GM18526 (cell line): ENCODE results near the gene PRPH2.

ENCODE experiments used
- POLR2A ChIP-seq: IDR thresholded peaks from 3 replicates; pipeline ENCODE4 v1.6.1; 2011; ENCODE audit not compliant: insufficient read length; ENCODE audit errors: extremely low read depth

PRPH2 gene

DNA sequence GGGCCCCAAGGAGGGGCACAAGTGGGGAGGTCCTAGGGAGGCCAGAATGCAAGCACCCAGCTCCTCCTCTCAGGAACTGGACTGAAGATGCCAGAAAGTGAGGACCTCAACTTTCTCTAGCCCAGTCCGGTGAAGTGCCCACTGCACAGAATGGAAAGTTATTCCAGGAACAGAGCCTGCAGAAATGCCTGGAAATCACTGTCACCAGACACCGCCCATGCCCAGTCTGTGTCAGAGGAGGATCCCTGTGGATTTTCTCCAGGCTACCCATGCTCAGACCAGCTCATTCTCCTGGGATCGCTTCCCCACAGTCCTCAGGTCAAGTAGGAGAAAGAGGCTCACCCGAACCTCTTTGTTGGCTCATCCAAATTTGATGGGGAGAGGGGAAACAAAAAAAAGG, 6.5 kb downstream of the PRPH2 start:
- TF ChIP-seq POLR2A: no peak

DNA sequence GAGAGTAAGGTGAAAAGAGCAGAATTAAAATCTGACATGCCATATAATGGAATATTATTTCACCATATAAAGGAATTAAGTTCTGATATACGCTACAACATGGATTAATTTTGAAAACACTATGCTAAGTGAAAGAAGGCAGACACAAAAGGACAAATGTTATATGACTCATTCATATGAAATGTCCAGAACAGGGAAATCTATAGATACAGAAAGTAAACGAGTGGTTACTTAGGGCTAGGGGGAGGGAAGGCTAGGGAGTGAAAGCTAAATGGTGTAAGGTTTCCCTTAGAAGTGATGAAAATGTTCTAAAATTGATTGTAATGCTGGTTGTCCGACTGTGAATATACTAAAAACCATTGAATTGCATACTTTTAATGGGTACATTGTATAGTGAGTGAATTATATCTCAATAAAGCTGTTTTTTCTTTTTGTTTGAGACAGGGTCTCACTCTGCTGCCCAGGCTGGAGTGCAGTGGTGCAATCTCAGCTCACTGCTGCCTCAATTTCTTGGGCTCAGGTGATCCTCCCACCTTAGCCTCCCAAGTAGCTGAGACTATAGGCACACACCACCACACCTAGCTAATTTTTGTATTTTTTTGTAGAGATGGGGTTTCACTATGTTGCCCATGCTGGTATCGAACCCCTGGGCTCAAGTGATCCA, 8.2 kb downstream of the PRPH2 start:
- no peak for TF ChIP-seq POLR2A

DNA sequence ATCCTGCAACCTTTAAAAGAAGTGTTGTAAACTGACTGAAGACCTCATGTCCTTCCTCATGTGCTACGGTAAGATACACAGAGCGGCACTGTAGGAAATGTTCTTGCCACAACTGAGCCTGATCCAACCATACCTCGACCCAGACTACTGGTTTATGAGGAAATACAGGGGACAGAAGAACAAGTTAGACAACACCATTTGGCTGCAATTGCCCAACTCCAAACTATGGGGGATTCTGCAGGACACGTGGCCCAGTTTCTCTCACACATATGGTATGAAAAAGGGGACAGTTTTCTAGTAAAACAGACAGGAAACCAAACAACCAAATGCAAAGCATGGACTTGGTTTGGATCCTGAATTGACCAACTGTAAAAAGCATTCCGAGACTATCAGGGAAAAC, 10.5 kb downstream of the PRPH2 start:
- no peak for TF ChIP-seq POLR2A

DNA sequence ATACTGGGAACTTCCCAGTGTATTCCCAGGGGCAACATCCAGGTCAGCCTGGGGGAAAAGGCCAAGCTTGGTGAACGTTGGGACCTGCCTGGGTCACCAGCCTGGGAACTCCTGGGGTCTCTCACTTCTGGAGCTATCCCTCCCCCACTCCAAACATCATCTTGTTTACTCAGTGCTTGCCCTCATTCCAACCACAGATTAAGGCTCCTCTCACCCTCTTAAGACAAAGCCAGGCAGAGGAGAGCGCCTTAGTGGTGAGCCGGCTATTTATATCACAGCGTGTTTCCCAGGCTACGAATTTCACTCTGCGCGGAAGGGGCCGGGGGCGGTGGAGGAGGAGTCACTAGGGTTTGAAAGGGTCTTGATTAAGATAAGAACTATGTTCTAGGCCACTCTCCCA, 12.1 kb downstream of the PRPH2 start:
- no peak for TF ChIP-seq POLR2A

DNA sequence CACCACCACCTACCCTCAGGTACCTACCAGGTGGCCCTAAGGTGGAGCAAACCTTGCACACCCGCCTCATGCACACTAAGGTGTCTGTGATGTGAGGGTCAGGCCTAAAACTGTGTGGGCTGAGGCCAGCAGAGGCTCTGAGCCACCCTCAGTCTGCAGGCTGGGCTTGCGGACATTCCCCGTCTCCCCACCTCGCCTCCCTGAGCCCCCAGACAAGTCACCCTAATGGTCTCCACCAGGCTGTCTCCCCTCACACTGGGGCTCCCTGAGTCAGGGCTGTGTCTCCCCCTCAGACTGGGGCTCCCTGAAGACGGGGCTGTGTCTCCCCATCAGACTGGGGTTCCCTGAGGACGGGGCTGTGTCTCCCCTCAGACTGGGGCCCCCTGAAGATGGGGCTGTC, 12.5 kb downstream of the PRPH2 start:
- no peak for TF ChIP-seq POLR2A

DNA sequence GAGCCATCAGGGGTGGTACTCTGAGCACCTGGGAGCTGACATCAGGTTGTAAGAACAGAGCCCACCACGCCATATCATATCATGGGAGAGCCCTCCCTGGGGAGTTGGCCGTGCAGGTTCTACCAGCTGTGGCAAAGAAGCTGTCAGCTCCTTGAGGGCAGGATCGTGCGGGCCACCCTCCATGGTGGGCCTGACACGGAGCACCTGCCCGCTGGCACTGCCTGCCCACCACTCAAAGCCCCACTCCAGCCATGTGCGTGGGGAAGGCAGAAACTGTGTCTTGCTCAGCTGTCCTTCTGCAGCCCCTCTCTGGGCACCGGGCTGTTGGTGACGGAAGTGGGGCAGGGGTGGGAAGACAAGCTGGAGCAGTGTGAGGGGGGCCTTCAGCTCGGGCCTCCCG, 14.3 kb downstream of the PRPH2 start:
- no peak for TF ChIP-seq POLR2A

DNA sequence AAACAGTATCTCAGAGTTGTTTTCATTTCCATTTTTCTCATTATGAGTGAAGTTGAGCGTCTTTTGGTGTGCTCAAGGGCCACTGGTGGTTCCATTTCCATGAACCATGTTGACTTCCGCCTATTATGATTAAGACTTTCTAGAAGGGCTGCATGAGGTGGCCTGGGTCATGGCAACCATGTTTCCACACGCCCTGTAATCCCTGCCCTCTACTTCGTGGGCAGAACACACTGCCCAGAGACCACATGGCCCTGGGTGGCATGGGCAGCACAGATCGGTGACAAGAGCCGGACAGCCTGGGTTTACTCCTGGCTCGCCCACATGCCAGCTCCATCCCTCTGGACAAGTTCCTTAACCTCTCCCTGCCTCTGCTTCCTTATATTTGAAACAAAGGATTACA, 14.8 kb downstream of the PRPH2 start:
- TF ChIP-seq POLR2A: no peak

DNA sequence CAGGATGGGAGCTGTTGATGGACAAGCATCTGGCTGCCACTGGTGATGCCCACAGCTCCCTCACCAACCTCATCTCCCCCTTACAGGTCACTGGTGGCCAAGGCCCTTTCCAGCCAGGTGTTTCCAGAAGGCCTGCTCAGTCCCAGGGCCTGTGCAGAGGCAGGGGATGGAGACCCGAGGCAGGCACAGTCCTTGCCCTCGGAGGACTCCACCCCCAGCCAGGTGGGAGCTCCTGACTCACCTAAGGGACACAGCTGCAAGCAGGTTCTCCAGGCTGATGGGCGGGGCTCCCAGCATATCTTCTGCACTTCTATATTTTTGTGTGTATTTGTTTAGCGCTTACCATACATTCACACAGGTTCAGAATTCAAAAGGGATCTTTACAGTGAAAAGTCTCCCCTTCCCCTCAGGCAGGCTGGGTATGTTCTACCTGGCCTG, 17.4 kb downstream of the PRPH2 start:
- no peak for TF ChIP-seq POLR2A

DNA sequence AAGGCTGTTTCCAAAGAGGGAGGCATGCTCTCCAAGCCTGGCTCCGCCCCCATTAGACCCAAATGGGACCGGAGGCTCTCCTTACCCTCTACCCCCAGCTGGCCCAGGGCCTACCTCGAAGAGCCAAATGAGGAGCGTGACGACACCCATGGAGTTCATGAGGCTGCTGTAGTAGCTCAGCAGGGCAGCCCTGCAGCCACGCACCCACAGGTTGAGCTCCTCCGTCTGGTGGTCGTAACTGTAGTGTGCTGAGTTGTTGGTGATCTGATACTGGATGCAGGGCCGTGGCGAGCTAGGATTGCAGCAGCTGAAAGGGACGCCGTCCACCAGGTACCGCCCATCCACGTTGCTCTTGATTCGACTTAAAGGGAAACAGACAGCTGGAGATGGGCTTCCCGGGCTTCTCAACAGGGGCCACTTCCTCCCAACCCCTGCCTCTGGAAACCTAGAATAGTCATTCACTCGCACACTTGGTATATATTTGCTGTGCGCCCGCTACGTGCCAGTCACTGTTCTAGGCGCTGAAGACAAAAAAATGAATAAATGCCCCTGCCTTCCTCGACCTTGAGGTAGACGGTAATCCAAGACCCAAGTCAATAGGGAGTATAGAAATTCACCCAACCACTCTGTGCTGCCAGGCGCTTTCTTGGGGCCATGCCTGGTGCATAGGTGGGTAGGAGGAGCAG, 18.0 kb downstream of the PRPH2 start:
- TF ChIP-seq POLR2A: no peak

DNA sequence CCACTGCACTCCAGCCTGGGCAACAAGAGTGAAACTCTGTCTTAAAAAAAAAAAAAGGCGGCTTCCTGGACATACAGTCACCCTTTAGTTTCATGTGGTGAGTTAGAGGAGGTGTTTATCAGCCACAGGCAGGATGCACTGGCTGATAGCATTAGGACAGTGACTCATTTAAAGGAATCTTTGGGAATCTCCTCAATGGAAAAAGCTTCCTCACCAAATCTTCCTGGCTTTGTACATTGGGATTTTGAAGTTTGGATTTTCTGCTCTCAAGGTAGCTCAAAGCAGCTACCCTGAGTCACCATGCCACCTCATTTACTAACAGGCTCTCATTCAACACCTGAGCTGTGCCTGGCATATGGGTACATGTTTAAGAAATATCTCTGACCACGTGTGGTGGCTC, 20.2 kb downstream of the PRPH2 start:
- no peak for TF ChIP-seq POLR2A

DNA sequence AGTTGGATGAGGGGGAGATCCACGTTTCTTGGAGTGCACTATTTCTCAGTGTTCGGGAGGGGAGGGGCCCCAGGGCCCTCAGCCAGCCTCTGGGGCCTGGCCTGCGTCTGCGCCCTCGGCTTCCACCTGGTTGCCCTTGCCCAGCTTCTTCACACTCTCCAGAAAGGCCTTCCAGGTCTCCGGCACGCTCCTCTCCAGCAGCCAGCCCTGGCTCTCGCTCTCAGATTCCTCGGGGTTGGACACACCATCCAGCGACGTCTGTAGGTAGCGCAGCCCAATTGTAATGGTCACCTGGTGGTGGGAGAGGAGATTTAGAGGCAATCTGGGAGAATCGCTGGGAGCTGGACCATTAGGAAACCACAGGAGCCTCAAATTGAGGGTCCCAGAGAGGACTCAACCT, 24.2 kb downstream of the PRPH2 start:
- no peak for TF ChIP-seq POLR2A

DNA sequence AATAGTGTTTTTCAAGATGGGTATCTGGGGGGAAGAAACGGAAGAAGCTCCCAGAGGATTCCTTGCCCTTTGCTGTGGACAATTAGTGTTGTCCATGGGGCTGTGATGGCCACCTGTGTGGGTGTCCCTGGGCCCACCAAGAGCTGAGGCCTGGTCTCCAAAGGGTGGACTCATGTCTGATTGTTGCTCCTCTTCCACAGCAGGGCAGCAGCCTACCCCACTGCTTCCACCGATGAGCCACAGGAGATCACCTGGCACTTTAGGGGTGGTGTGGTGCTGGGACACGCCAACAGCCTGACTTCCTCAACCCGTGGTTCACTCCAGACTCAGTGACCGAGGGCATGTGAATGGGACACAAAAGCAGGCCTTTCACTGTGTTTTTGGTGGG, 25.1 kb downstream of the PRPH2 start:
- TF ChIP-seq POLR2A: no peak

DNA sequence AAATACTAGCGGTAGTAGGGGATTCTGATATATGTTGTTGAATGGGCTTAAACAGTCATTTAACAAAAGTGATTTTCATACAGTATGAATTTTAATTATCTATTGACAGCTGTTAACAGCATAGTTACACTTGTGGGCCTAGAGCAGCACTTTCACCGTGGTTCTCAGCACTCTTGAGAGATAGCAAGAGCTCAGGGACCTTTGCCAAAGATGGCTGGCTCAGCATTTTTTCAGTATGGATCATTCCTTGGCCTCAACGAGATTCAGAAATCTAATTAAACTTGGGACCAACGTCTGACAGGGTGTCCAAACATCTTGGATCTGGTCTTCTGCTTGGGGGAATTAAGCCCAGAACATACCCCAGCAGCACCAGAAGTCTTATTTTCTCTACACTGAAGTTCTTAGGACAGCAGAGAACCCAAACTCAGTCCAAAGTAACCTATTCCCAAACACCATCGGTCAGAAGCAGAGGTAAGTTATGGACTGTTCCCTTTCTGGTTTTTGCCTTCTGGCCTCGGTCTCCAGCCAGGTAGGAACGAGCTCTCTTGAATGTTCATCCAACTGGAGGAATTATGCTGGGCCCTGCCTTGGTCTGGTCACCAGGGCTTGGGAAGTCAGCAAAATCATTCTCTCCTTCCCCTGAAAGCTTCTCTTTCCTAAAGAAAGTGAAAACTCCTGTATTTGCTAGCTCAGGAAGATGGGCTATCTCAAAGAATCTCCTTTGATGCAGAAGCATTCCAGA, 25.7 kb downstream of the PRPH2 start:
- TF ChIP-seq POLR2A: no peak

DNA sequence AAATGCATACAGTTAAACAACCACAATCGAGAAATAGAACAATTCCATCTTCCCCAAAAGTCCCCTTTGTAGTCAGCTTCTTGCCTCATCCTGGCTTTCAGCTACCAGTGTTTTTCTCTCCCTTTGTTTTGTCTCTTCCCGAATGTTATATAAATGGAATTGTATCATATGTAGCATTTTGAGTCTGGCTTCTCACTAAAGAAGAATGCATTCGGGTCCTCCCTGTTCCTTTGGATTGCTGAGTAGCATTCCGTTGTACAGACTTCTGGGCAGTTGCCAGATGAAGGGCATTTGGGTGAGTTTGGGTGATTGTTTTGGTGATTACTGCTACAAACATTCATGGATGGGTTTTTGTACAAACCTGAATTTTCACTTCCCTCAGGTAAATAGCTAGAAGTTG, 27.8 kb downstream of the PRPH2 start:
- no peak for TF ChIP-seq POLR2A

DNA sequence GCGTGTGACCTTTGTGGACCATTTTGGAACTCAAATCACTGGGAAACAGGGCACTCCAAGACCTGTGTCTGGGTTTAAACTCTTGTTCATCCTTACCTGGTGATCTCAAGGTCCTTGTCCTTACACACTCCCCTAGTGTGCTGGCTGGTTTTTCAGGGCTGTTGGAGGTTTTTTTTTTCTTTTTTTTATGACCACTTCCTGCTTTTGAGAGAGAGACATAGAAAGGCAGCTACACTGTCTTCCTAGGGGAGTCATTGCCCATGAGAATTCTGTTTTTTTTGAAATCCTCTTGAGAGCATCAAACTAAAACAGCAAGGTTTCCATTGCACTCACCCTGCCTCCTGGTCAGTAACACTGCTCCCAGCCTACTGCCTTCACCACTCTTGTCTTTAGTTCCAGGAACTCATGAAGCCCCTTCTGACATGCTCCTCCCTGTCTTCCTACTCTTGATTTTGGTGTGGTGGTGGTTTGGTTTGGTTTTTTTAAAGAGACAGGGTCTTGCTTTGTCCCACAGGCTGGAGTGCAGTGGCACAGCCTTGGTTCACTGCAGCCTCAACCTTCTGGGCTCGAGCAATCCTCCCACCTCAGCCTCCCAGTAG, 28.6 kb downstream of the PRPH2 start:
- no peak for TF ChIP-seq POLR2A
